ENCODE measurements around the gene LARP4.
"Not testable (repeated sequence)": the region's sequence is repeated elsewhere in the genome, so short reads cannot be mapped to it uniquely, and the experiment has no call there.

LARP4 gene

GRCh38 chr12:50400638-50401499, at the start of gene LARP4:
Gene LARP4 (plus strand): TSS chr12:50400885. CDS start chr12:50401011, 126 bp downstream.
- DNase-seq, result peak; percentile 92

GRCh38 chr12:50351120-50352043, 49.3 kb upstream of the LARP4 start:
- no peak for DNase-seq

GRCh38 chr12:50353404-50353803, 47.3 kb upstream of the LARP4 start:
- no peak for DNase-seq

- DNase-seq, result no peak
Measured at GRCh38 chr12:50353869-50354593, 46.7 kb upstream of the LARP4 start.

- DNase-seq, result no peak
Measured at GRCh38 chr12:50354908-50355307, 45.8 kb upstream of the LARP4 start.

GRCh38 chr12:50355365-50355764, 45.3 kb upstream of the LARP4 start:
- DNase-seq, result no peak

GRCh38 chr12:50362671-50363070, 38.0 kb upstream of the LARP4 start:
- no peak for DNase-seq

GRCh38 chr12:50363141-50363540, 37.5 kb upstream of the LARP4 start:
- no peak for DNase-seq

GRCh38 chr12:50365709-50366406, 34.8 kb upstream of the LARP4 start:
- DNase-seq, result no peak

GRCh38 chr12:50370672-50371071, 30.0 kb upstream of the LARP4 start:
- DNase-seq, result not testable (repeated sequence)

GRCh38 chr12:50375802-50376201, 24.9 kb upstream of the LARP4 start:
- no peak for DNase-seq

GRCh38 chr12:50380761-50381325, 19.8 kb upstream of the LARP4 start:
- no peak for DNase-seq

- no peak for DNase-seq
Measured at GRCh38 chr12:50387487-50387886, 13.2 kb upstream of the LARP4 start.

GRCh38 chr12:50387972-50388478, 12.7 kb upstream of the LARP4 start:
- DNase-seq, result no peak

GRCh38 chr12:50388793-50389192, 11.9 kb upstream of the LARP4 start:
- DNase-seq, result not testable (repeated sequence)

- DNase-seq, result no peak
Measured at GRCh38 chr12:50390316-50390741, 10.4 kb upstream of the LARP4 start.

GRCh38 chr12:50394469-50395029, 6.1 kb upstream of the LARP4 start:
- DNase-seq, result no peak

- no peak for DNase-seq
Measured at GRCh38 chr12:50397117-50397650, 3.5 kb upstream of the LARP4 start.

- DNase-seq, result no peak
Measured at GRCh38 chr12:50398931-50399330, 1.8 kb upstream of the LARP4 start.

GRCh38 chr12:50400104-50400637, 514 bp upstream of the LARP4 start:
- no peak for DNase-seq
